Esophagus squamous epithelium (tissue), 4 donors: Measurements from ENCODE around the gene GAS7.

ENCODE experiments used
- CTCF ChIP-seq, 6 experiments: fragments of 450-650 bp in 4 of 6; fragments of 200-600 bp in 2 of 6; sonication (generic) in 2 of 6; IDR thresholded peaks; one replicate each; pipeline ENCODE4 v1.5.1; 2016 to 2019; ENCODE audit warnings: antibody characterized with exemption in 6 of 6, mild to moderate bottlenecking in 4 of 6, moderate library complexity in 4 of 6
- POLR2A ChIP-seq, 4 donors: fragments of 450-650 bp; IDR thresholded peaks; one replicate each; pipeline ENCODE4 v1.6.1; 2017; ENCODE audit warnings: antibody characterized with exemption in 4 of 4, mild to moderate bottlenecking in 4 of 4, moderate library complexity in 3 of 4

DNA sequence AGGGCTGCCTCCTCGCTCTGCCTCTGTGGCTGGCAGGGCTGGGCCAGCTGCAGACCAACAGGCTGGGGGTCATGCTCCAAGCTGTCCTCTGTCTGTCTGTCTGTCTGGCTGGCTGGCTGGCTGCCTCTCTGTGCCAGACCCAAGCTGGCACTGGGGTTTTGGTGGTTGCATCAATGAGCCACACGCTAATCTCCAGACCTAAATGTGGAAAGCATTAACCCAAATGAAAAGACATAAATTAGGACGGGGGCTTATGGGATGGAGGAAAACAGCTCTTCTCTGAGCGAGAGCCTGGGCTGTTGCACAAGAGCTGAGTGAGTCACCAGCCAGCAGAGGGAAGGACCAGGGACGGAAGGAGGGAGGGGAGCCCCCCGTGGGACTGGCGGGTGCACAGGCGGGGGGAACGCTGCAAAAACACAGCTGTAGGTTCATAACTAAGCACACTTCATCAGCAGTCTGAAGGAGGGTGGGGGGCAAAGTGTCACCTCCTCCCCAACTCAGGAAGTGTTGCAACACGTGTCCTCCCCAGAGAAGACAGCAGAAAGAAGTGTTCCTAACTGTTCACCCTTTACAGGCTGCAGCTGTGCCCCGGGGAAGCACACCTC lies 83.4 kb downstream of the GAS7 start:
- TF ChIP-seq CTCF (IDR thresholded peaks at IDR 0.05) (no peak), POLR2A (IDR thresholded peaks at IDR 0.05) (no peak)
